Activated CD4-positive, alpha-beta T cell treated with anti-CD3 and anti-CD28 coated beads, Interleukin-10, Interleukin-2, amounts not matched to agents 100 ng/mL and 50 ng/mL, durations not matched to agents 16 hours and 8 hours (primary cell): ENCODE data around the gene EPDR1.

Experiments
- DNase-seq: peaks from one replicate; pipeline ENCODE4 v3.0.0-alpha.2; 2020

Gene EPDR1

DNA sequence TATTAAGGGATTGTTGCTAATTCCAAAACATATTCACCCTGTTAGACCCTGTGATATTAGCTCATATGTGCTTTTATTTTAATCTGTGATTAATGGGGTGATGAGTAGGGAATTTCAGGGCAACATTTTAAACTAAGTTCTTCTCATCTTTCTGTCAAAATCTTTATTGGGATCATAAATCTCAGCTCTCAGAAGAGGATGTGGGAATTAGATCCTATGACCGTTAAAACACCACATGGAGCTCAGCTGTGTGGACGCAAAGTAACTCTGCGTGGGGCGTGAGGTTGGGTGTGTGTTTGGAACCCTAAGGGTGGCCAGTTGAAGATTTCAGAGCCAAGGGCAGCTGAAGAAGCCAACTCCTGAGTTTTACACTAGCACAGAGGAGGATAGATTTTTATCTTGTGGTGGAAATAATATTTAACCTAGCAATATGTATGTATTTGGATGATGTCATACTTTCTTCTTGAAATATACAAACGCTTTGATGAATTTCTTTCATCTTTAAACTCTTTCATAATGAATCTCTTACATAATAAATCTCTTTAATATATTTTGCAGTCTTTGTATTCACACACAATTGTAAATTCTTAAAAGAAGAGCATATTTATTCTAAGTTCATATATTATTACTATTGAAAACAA lies 64.4 kb downstream of the EPDR1 start:
- no peak for DNase-seq

DNA sequence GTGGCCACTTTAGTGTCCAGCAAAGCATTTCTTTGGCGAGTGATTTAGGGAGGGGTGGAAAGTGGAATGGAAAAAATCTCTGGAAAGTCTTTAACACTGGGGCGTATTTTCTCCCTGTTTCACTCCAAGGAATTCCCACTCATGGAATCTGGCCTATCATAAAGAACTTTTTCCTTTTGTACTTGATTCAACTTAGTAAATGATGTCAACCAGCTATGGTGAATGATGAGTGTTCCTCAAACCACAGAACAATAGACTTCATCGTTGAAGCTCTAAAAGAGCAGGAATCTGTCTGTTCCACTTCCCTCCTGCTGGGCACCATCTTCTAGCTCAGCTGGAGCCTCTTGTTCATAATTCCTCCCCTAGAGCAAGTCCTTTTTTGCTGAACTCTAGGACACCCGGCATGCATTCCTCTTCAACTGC lies 66.5 kb downstream of the EPDR1 start:
- DNase-seq: no peak

DNA sequence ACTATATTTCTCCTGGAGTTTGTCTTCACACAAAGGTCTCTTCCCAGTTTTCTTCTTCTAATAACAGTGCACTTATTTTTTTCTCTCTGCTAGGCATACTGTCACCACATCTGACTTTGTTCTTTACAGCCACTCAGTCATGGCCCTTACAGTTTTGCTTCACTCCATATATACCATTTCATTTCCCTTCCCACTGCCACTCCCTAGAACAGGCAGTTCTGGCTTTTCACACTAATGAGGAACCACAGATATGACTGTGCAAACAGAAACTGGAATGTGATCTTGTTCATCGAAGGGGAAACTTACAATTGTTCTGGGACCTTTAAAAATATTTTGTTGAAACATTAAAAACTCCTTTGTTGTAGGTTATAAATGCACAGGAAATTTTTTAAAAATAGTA lies 67.3 kb downstream of the EPDR1 start:
- DNase-seq: no peak

GRCh38 chr7:37988721-37989650 lies 68.5 kb downstream of the EPDR1 start:
- no peak for DNase-seq

- no peak for DNase-seq
Observed at GRCh38 chr7:37990337-37990736, 69.9 kb downstream of the EPDR1 start.

DNA sequence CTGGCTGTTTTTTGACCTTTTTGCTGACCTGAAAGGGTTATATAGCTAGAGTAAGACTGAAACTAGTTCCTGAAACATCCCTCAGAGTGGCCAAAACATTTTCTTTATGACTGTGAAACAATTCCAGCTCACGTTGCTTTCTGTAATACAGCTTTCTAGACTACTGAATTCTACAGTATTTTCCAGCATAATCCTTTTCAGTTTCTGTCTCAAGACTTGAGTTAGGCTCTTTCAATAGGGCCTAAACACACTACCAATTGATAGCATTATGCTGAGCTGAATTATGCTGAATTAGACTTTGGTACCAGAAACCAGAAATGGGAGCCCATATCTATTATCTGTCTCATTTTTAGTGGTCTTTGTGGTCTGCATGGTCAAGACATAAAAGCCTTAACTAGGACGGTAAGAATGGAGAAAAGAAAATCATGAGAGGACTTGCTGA lies 72.6 kb downstream of the EPDR1 start:
- DNase-seq: no peak

- no peak for DNase-seq
Observed at GRCh38 chr7:37999673-38000072, 79.2 kb downstream of the EPDR1 start.

GRCh38 chr7:38000272-38000671 lies 79.8 kb downstream of the EPDR1 start:
- DNase-seq: no peak
